PC-3 (cell line): ENCODE data around the gene MFSD8. TPM values are rescaled to one million over a fixed set of nuclear protein-coding genes. Genes with fewer than 3 reads are reported as not detected.

ENCODE experiments used
- ATAC-seq: fragments of 200-7000 bp; cut with Tn5 transposase; 2 replicates; pipeline ENCODE4 v1.9.1; 2020; ENCODE audit warnings: mild to moderate bottlenecking, moderate library complexity
- Bru-seq: library from RNA; stranded (reverse); fragments of 400-500 nt; gene quantifications from one replicate; lab custom pipeline; 2021; lab: Mats Ljungman, UMichigan
- BruChase-seq, 2 experiments: library from RNA; stranded (reverse); fragments of 400-500 nt; gene quantifications; one replicate each; lab custom pipeline; 2021; lab: Mats Ljungman, UMichigan
- BruUV-seq: library from RNA; stranded (reverse); fragments of 400-500 nt; replicated peaks from 2 replicates; lab custom pipeline; 2021; lab: Mats Ljungman, UMichigan
- CTCF ChIA-PET: fragments of 300-600 bp; sonication (Branson Sonifier 250); formaldehyde crosslinking; loops from one replicate; lab custom pipeline; 2022; ENCODE audit warnings: antibody characterized with exemption; lab: Charles Lee
- POLR2A ChIA-PET: fragments of 300-600 bp; sonication (Branson Sonifier 250); formaldehyde crosslinking; loops from one replicate; lab custom pipeline; 2022; ENCODE audit warnings: antibody characterized with exemption; ENCODE audit not compliant: unreplicated experiment; lab: Charles Lee
- DNase-seq: peaks from one replicate; pipeline ENCODE4 v3.0.0-alpha.2; 2015
- H2AFZ ChIP-seq: fragments of 300-600 bp; sonication (generic); 2 replicates; pipeline ENCODE4 v1.6.0; 2016; ENCODE audit warnings: antibody characterized with exemption, low read length
- H3F3A ChIP-seq: fragments of 300-600 bp; sonication (generic); one replicate; pipeline ENCODE4 v1.6.0; 2017; ENCODE audit warnings: antibody characterized with exemption, low read length, control low read depth, mild to moderate bottlenecking; ENCODE audit not compliant: unreplicated experiment
- H3K27ac ChIP-seq: fragments of 300-600 bp; sonication (generic); 2 replicates; pipeline ENCODE4 v1.5.1; 2016; ENCODE audit warnings: mild to moderate bottlenecking, low read length
- H3K27me3 ChIP-seq: fragments of 300-600 bp; sonication (generic); 2 replicates; pipeline ENCODE4 v1.6.1; 2016; ENCODE audit warnings: low read length, mixed read lengths
- H3K36me3 ChIP-seq: fragments of 300-600 bp; sonication (generic); 2 replicates; pipeline ENCODE4 v1.6.1; 2016; ENCODE audit warnings: low read depth, mixed run types, low read length, mixed read lengths
- H3K4me1 ChIP-seq: fragments of 300-600 bp; sonication (generic); 2 replicates; pipeline ENCODE4 v1.5.1; 2016; ENCODE audit warnings: low read length; ENCODE audit not compliant: insufficient read depth
- H3K4me2 ChIP-seq: fragments of 300-600 bp; sonication (generic); 2 replicates; pipeline ENCODE4 v1.6.0; 2016; ENCODE audit warnings: low read length
- H3K4me3 ChIP-seq: fragments of 300-600 bp; sonication (generic); 2 replicates; pipeline ENCODE4 v1.5.1; 2016; ENCODE audit warnings: mild to moderate bottlenecking, low read length, mixed read lengths
- H3K79me2 ChIP-seq: fragments of 300-600 bp; sonication (generic); 2 replicates; pipeline ENCODE4 v1.6.1; 2017; ENCODE audit warnings: low read length, mixed read lengths
- H3K9ac ChIP-seq: fragments of 300-600 bp; sonication (generic); 2 replicates; pipeline ENCODE4 v1.6.0; 2016; ENCODE audit warnings: mild to moderate bottlenecking, low read length
- H3K9me2 ChIP-seq: fragments of 300-600 bp; sonication (generic); replicated peaks from 2 replicates; pipeline ENCODE4 v1.6.1; 2016; ENCODE audit warnings: mixed run types, low read length, mixed read lengths
- H3K9me3 ChIP-seq: fragments of 300-600 bp; sonication (generic); 2 replicates; pipeline ENCODE4 v1.6.1; 2016; ENCODE audit warnings: low read length, mixed read lengths
- H4K20me1 ChIP-seq: fragments of 300-600 bp; sonication (generic); 2 replicates; pipeline ENCODE4 v1.6.1; 2016; ENCODE audit warnings: low read length, mixed read lengths
- EZH2 ChIP-seq: fragments of 300-600 bp; sonication (generic); IDR thresholded peaks from one replicate; pipeline ENCODE4 v1.6.1; 2017; ENCODE audit warnings: antibody characterized with exemption, mild to moderate bottlenecking, low read length; ENCODE audit not compliant: unreplicated experiment
- EZH2phosphoT487 ChIP-seq: fragments of 300-600 bp; sonication (generic); IDR thresholded peaks from 2 replicates; pipeline ENCODE4 v1.6.1; 2018; ENCODE audit warnings: mild to moderate bottlenecking, antibody characterized with exemption, low read length, borderline replicate concordance
- intact Hi-C: fragments of 100-400 bp; cut with micrococcal nuclease; formaldehyde crosslinking; loops from 2 replicates; pipeline ENCODE4 v1.9.0; 2023
- long read RNA-seq: library from polyadenylated mRNA; unstranded; transcript quantifications from one replicate; pipeline ENCODE4 v2.0.0, GENCODE V29; 2021; ENCODE audit not compliant: unreplicated experiment
- total RNA-seq: library from RNA; depleted of rRNA; stranded (reverse); fragments of >200 nt; gene quantifications from 2 replicates; pipeline ENCODE4 v1.2.3, GENCODE V29; 2014; rRNA removed
- TF ChIP-seq, protein P1 (sequence below): fragments of 300-600 bp; sonication (generic); conservative IDR thresholded peaks from 2 replicates; pipeline ENCODE4 v1.5.1; 2017; ENCODE audit warnings: antibody characterized with exemption, low read depth, mild to moderate bottlenecking, low read length

Gene MFSD8, protein sequence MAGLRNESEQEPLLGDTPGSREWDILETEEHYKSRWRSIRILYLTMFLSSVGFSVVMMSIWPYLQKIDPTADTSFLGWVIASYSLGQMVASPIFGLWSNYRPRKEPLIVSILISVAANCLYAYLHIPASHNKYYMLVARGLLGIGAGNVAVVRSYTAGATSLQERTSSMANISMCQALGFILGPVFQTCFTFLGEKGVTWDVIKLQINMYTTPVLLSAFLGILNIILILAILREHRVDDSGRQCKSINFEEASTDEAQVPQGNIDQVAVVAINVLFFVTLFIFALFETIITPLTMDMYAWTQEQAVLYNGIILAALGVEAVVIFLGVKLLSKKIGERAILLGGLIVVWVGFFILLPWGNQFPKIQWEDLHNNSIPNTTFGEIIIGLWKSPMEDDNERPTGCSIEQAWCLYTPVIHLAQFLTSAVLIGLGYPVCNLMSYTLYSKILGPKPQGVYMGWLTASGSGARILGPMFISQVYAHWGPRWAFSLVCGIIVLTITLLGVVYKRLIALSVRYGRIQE
- total RNA-seq (12.3 and 12.8 TPM in 2 replicates), Bru-seq, nascent RNA (percentile 66 among the genes with signal in this experiment), BruChase-seq, experiment 1, labeled RNA remaining after a 6-hour chase (percentile 65 among the genes with signal in this experiment), BruChase-seq, experiment 2, labeled RNA remaining after a 2-hour chase (percentile 76 among the genes with signal in this experiment)
- long read RNA-seq, full-length matches to known transcripts, result 20 of 31 reads
- long read RNA-seq, partial matches to known transcripts, result 4 of 31 reads
- long read RNA-seq, other reads (novel, unspliced or antisense), result 7 of 31 reads

GRCh38 chr4:127965062-127965802, at the start of gene MFSD8, which contains the start of gene ABHD18:
MFSD8 (minus strand) TSS chr4:127965173; CDS start chr4:127965133, 40 bp downstream.
ABHD18 (plus strand) TSS chr4:127965406; CDS start chr4:127982956, 17,550 bp downstream.
- H3K27ac ChIP-seq, result peak within 1 kb of the TSS; percentile 73
- no peak for TF ChIP-seq EZH2phosphoT487
- TF ChIP-seq, protein P1, sequence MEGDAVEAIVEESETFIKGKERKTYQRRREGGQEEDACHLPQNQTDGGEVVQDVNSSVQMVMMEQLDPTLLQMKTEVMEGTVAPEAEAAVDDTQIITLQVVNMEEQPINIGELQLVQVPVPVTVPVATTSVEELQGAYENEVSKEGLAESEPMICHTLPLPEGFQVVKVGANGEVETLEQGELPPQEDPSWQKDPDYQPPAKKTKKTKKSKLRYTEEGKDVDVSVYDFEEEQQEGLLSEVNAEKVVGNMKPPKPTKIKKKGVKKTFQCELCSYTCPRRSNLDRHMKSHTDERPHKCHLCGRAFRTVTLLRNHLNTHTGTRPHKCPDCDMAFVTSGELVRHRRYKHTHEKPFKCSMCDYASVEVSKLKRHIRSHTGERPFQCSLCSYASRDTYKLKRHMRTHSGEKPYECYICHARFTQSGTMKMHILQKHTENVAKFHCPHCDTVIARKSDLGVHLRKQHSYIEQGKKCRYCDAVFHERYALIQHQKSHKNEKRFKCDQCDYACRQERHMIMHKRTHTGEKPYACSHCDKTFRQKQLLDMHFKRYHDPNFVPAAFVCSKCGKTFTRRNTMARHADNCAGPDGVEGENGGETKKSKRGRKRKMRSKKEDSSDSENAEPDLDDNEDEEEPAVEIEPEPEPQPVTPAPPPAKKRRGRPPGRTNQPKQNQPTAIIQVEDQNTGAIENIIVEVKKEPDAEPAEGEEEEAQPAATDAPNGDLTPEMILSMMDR, result peak; percentile 46; the same call in 1 of the 2 replicates
- H2AFZ ChIP-seq, result peak within 1 kb of the TSS; percentile 92
- no peaks in the 10 kb centered on the region for H3F3A ChIP-seq
- H3K9me3 ChIP-seq, result no peaks in the 10 kb centered on the region
- H4K20me1 ChIP-seq, result no peaks in the 10 kb centered on the region
- no peaks in the 10 kb centered on the region for H3K9me2 ChIP-seq
- CTCF ChIA-PET, result interaction anchor here (0.6 to 0.9 kb wide), 4 partner anchors 33 to 474 kb away, joined by 3 to 8 read pairs (median 4); no protein-coding TSS in a partner anchor
- peak within 1 kb of the TSS; percentile 96 for H3K4me2 ChIP-seq
- POLR2A ChIA-PET, result interaction anchor here (0.6 kb wide), 1 partner anchor 202 kb away, joined by 4 read pairs; no protein-coding TSS in a partner anchor
- no peaks in the 10 kb centered on the region for H3K36me3 ChIP-seq
- TSS peak; percentile 70 for BruUV-seq
- H3K27me3 ChIP-seq, result no peaks in the 10 kb centered on the region
- peaks cover 72% of the 10 kb centered on the region for H3K79me2 ChIP-seq
- intact Hi-C loops, result loop anchor here (1.0 to 5.0 kb wide), 2 partner anchors 83 to 183 kb away; partner anchors contain the start of genes HSPA4L and PLK4
- peak within 1 kb of the TSS; percentile 95 for H3K4me3 ChIP-seq
- H3K4me1 ChIP-seq, result 0 out of 2 replicates have a peak, but pooled peaks cover 5% of the 10 kb centered on the region
- ATAC-seq (peak; percentile 96), DNase-seq (peak; percentile 98)
- peak within 1 kb of the TSS; percentile 95 for H3K9ac ChIP-seq

- no peaks in the 10 kb centered on the region for H3K9me3 ChIP-seq
- no peak overlapping the region for H2AFZ ChIP-seq
- ChIA-PET CTCF (no interaction called here), POLR2A (no interaction called here)
- peaks cover 12% of the 10 kb centered on the region for H3K4me1 ChIP-seq
- DNase-seq (no peak), ATAC-seq (no peak)
- H3K9ac ChIP-seq, result no peak overlapping the region
- H3K36me3 ChIP-seq, result no peaks in the 10 kb centered on the region; the same call in 1 of the 2 replicates
- H3K27me3 ChIP-seq, result no peaks in the 10 kb centered on the region
- no peaks in the 10 kb centered on the region for H3K9me2 ChIP-seq
- no peaks in the 10 kb centered on the region for H4K20me1 ChIP-seq
- no peak overlapping the region for H3K27ac ChIP-seq
- no peaks in the 10 kb centered on the region for H3K79me2 ChIP-seq
- H3F3A ChIP-seq, result no peaks in the 10 kb centered on the region
- intact Hi-C loops, result no loop called here
- BruUV-seq, result no TSS peak
- H3K4me3 ChIP-seq, result no peak overlapping the region
- H3K4me2 ChIP-seq, result no peak overlapping the region
- no peak for TF ChIP-seq EZH2phosphoT487
- TF ChIP-seq, protein P1, result no peak
- no peak for TF ChIP-seq EZH2
These were observed 44.5 kb upstream of the MFSD8 start for GRCh38 chr4:128009428-128009827.
